HG03196 (cell line): ENCODE results near the gene GTF3C1.

Source experiments
- ATAC-seq: cut with Tn5 transposase; IDR thresholded peaks from one replicate; pipeline ENCODE4 v1.9.1; 2021; ENCODE audit not compliant: unreplicated experiment

GTF3C1 gene

GRCh38 chr16:27522173-27522707 is 27.5 kb downstream of the GTF3C1 start:
- ATAC-seq, result no peak

GRCh38 chr16:27520982-27521673 is 28.6 kb downstream of the GTF3C1 start:
- ATAC-seq, result no peak

- ATAC-seq, result no peak
Observed at GRCh38 chr16:27518226-27518625, 31.5 kb downstream of the GTF3C1 start.

- ATAC-seq, result no peak
Observed at GRCh38 chr16:27517664-27518063, 32.0 kb downstream of the GTF3C1 start.

GRCh38 chr16:27516365-27516764 is 33.3 kb downstream of the GTF3C1 start:
- no peak for ATAC-seq

GRCh38 chr16:27515874-27516353 is 33.8 kb downstream of the GTF3C1 start:
- no peak for ATAC-seq

- no peak for ATAC-seq
Observed at GRCh38 chr16:27514806-27515205, 34.9 kb downstream of the GTF3C1 start.

GRCh38 chr16:27511657-27512448 is 37.9 kb downstream of the GTF3C1 start:
- ATAC-seq, result no peak

- ATAC-seq, result no peak
Observed at GRCh38 chr16:27508476-27508875, 41.2 kb downstream of the GTF3C1 start.

- ATAC-seq, result no peak
Observed at GRCh38 chr16:27506771-27507170, 42.9 kb downstream of the GTF3C1 start.

GRCh38 chr16:27505297-27506236 is 44.1 kb downstream of the GTF3C1 start:
- ATAC-seq, result no peak

- ATAC-seq, result no peak
Observed at GRCh38 chr16:27503662-27504061, 46.1 kb downstream of the GTF3C1 start.

GRCh38 chr16:27500801-27501200 is 48.9 kb downstream of the GTF3C1 start:
- ATAC-seq, result no peak

- no peak for ATAC-seq
Observed at GRCh38 chr16:27499659-27500055, 50.1 kb downstream of the GTF3C1 start.

GRCh38 chr16:27498916-27499658 is 50.6 kb downstream of the GTF3C1 start:
- no peak for ATAC-seq

GRCh38 chr16:27498031-27498825 is 51.5 kb downstream of the GTF3C1 start:
- ATAC-seq, result no peak

GRCh38 chr16:27495191-27495590 is 54.5 kb downstream of the GTF3C1 start:
- no peak for ATAC-seq

- no peak for ATAC-seq
Observed at GRCh38 chr16:27492588-27492979, 57.1 kb downstream of the GTF3C1 start.

- no peak for ATAC-seq
Observed at GRCh38 chr16:27491894-27492587, 57.7 kb downstream of the GTF3C1 start.
